ES-I3 (cell line): ENCODE measurements around the gene KRTAP12-1.
"Not testable (repeated sequence)": the region's sequence is repeated elsewhere in the genome, so short reads cannot be mapped to it uniquely, and the experiment has no call there.

ENCODE experiments used
- H3K36me3 ChIP-seq: 2 replicates; pipeline ENCODE4 v1.6.1; 2013; ENCODE audit warnings: mild to moderate bottlenecking, low read length, control low read depth, moderate library complexity; ENCODE audit not compliant: insufficient read depth
- H3K4me1 ChIP-seq: 2 replicates; pipeline ENCODE4 v1.6.1; 2013; ENCODE audit warnings: mild to moderate bottlenecking, control low read depth, low read length; ENCODE audit not compliant: insufficient read depth
- H3K9ac ChIP-seq: 2 replicates; pipeline ENCODE4 v1.6.1; 2013; ENCODE audit warnings: low read depth, mild to moderate bottlenecking, low read length, moderate library complexity
- H3K9me3 ChIP-seq: 2 replicates; pipeline ENCODE4 v1.6.1; 2013; ENCODE audit warnings: mild to moderate bottlenecking, low read length, moderate library complexity; ENCODE audit not compliant: control insufficient read depth, insufficient read depth

The KRTAP12-1 gene

DNA sequence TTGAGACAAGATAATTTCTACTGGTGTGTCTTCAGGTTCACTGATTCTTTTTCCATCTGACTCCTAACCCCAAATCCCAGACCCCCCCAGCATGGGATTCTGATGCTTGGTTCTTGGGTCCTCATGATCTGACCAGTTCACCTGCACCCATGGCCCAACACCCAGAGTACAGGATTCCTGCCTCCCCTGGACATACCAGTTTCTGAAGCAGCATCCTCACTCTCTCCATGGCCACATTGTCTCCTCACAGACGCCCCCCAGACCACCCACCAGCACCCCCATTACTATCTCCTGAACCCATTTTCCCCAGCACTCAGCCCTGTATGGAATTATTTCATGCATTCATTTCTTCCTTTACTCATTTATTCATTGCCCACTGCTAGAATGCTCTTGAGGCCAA lies 25.1 kb downstream of the KRTAP12-1 start:
- no peaks in the 10 kb centered on the region for H3K36me3 ChIP-seq
- peaks cover 6% of the 10 kb centered on the region; the same call in 1 of the 2 replicates for H3K4me1 ChIP-seq
- H3K9me3 ChIP-seq, result no peaks in the 10 kb centered on the region
- H3K9ac ChIP-seq, result no peak overlapping the region

DNA sequence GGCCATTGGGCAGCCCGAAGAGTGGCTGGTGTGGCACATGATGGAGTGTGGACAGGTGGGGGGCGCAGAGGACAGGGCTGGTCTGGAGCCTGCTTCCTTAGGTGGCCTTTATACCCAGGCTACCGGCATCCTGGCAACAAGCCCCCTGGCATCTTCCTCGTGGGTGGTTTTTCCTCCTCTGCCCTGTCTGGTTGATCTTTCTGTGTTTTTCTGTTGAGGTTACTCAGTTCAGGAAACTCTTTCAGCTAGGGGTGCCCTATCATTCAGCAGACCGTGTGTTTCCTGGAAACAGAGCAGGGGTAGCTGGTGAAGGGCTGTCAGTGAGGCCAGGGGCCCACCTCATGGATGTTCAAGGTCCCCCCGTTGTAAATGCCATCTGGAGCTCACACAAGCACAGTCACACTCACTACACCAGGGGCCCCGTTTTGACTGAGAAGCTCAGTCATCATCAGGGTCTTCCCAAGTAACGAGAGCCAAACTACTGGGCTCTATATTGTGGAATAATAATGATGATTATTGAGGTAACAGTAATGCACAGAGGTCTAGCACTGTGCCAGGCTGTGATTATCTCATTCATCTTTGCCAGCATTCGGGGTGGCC lies 27.3 kb downstream of the KRTAP12-1 start, which contains the start of gene KRTAP12-4:
Gene KRTAP12-4, minus strand, starts transcription at position 84 of the 600 bp plus-strand sequence. Its CDS starts 45 bp downstream, at position 39.
- Histone ChIP-seq H3K9ac (no peak within 1 kb of the TSS), H3K4me1 (peaks cover 6% of the 10 kb centered on the region; the same call in 1 of the 2 replicates), H3K9me3 (no peaks in the 10 kb centered on the region), H3K36me3 (no peaks in the 10 kb centered on the region)

DNA sequence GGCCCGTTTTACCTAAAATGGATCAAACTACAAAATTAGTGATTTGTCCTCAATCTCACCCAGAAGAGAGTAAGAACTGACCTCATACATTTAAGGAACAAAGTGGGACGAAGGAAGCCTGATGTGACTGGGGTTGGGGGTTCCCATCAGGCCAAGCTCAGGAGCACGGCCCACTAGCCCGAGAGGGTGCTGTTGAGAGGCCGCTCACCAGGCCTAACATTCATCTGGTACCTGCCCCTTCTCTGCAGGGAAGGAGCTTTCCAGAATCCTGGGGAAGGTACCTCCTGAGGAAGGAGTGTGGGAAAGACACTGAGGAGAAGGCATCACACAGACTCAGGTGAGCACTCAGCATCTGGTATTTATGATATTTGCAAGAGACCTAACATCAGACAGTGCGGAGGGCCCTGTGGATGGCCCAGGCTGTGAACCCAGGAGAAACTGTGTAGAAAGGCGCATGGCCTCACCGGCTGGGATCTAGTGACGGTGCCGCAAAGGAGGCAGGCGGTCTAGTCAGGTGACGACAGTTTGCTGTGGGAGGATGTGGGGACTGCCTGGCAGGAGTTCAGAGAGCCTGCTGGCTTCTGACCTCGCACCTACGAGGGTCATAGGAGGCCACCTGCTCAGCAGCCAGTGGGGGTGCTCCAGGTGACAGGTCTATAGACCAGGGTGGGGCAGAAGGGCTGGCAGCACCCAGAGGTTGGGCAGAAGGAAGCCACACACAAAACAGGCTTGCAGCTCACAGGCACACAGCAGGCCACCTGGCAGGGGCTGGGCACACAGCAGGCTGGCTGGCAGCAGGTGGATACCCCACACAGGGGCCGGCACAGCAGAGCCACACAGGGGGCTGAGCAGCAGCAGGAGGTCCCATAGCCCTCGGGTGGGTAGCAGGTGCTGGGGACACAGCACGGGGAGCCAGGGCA lies 28.0 kb downstream of the KRTAP12-1 start:
- Histone ChIP-seq H3K9ac (no peak overlapping the region), H3K4me1 (peaks cover 2% of the 10 kb centered on the region; the same call in 1 of the 2 replicates), H3K36me3 (no peaks in the 10 kb centered on the region), H3K9me3 (no peaks in the 10 kb centered on the region)

DNA sequence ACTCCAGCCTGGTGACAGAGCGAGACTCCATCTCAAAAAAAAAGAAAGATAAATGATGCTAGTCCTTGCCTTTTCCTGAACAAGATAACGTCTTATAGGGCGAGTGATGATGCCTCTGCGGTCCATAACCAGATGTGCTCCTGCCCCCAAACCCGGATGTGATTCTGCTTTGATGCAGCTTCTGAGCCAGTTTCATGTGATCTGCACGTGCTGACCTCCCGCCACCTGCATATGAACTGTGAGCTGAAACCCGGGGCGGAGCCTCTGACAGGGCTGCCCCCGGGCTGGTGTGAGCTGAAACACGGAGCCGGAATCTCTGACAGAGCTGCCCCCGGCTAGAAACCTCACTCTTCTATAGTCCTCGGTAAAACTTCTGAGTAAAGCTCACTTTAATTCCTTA lies 28.8 kb downstream of the KRTAP12-1 start:
- no peak overlapping the region for H3K9ac ChIP-seq
- no peaks in the 10 kb centered on the region for H3K36me3 ChIP-seq
- no peaks in the 10 kb centered on the region for H3K4me1 ChIP-seq
- no peaks in the 10 kb centered on the region for H3K9me3 ChIP-seq

DNA sequence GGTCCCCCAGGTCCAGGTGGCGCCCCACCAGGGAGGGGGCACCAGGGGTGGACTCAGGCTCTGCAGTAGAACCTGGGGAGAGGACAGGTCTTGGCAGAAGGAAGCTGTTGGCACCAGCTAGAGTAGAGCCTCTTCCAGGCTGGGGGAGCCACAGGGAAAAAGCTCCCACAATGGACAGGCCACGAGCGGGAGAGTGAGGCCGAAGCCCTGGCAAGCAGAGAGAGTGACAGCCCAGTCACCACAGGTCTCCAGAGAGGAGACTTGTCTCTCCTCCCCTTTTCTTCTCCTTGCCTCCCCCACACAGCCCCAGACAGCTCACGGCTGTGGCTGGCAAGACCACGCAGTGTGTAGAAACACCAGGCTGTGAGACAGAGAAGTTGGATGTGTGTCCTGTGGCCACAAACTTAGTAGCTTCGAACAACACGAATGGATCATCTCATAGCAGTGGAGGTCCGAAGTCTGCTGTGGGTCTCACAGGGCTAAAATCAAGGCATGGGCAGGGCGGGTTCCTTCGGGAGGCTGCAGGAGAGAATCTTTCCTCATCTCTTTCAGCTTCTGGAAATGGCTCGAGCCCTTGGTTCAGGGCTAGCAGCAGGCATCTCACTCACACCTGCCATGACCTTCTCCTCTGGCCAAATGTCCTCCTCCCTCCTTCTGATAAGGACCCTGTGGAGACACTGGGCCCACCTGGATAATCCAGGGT lies 30.8 kb downstream of the KRTAP12-1 start:
- H3K36me3 ChIP-seq, result no peaks in the 10 kb centered on the region
- H3K9me3 ChIP-seq, result no peaks in the 10 kb centered on the region
- H3K9ac ChIP-seq, result no peak overlapping the region
- no peaks in the 10 kb centered on the region for H3K4me1 ChIP-seq

DNA sequence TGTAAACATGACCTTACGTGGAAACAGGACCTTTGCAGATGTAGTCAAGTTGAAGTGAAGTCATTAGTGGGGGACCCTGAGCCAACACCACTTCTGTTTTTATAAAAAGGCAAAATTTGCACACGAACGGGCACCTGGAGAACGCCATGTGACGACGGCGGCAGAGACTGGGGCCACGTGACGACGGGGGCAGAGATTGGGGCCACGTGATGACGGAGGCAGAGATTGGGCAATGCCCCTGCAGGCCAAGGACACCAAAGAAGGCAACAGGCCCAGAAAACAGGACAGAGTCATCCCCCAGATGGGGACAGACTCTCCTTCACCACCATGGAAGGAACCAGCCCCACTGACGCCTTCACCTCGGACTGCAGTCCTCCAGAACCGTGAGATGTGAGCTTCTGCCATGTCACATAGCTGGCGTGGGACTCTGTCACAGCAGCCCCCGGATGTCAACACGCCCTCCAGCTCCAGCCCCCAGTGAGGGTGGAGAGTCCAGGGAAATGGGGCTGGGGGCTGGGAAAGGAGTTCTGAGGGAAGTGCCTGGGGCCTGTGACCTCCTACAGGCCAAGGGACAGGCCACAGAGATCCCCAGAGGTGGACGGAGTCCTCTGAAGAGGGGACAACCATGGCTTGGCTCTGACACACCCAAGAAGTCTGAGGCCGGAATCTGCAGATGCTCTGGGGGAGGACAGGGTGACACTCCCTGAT lies 31.5 kb downstream of the KRTAP12-1 start:
- H3K9ac ChIP-seq, result no peak overlapping the region
- no peaks in the 10 kb centered on the region for H3K4me1 ChIP-seq
- no peaks in the 10 kb centered on the region for H3K9me3 ChIP-seq
- no peaks in the 10 kb centered on the region for H3K36me3 ChIP-seq

DNA sequence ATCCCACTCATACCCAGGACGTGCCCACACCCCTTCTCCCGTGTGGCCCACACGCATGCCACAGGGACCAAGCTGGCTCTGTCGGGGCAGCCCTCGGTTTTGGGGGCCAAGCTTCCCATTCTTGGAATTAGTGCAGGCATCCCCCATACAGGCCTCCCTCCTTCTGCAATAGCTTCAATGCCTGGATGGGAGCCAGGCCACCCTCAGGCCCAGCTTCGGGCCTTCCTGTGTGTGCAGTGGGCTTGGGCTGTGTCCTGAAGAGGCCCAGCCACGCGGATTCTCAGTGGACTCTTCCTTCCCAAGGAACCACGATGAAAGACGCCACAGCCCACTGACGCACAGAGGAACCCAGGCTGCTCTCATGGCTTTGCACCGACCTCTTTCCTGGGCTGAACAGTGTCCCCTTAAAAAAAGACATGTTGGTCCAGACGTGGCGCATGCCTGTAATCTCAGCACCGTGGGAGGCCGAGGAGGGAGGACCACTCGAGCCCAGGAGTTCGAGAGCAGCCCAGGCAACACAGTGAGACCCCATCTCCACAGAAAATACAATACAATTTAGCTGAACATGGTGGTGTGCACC lies 32.4 kb downstream of the KRTAP12-1 start:
- H3K9ac ChIP-seq, result no peak overlapping the region
- H3K4me1 ChIP-seq, result no peaks in the 10 kb centered on the region
- H3K9me3 ChIP-seq, result peaks cover 4% of the 10 kb centered on the region; the same call in 1 of the 2 replicates
- H3K36me3 ChIP-seq, result no peaks in the 10 kb centered on the region

DNA sequence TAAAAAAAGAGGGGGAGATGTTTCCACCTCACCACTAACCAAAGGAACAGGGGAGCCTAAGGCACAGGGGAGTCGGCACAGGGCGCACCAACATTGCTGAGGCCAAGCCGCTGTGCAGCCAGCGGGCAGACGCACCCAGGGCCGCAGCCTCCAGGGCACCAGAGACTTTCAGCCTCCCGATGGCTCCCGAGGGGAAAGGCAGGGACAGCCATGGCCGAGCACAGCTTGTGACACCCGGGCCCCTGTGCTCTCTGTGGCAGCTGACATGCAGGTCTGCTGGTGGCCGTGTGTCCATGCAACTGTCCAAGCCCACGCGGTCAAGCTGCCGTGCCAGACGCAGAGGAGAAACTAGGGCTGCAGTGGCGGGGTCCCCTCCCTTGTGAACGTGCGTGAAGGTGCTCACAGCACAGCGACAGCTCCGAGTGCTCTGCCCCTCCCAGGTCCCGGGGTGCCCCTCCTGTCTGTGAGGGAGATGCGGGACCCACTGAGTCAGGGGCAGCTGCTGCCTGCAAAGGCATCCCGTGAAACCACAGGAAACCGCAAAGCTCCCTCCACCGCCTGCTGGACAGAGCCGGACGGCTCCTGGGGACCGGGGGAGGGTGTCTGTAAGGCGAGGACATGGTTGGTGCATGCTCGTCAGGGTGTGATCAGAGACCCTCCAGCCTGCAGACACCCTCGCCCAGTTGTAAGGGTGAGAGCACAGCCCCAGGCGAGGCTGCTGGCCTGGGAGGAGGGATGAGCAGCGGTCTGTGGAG lies 33.2 kb downstream of the KRTAP12-1 start:
- no peak overlapping the region for H3K9ac ChIP-seq
- H3K9me3 ChIP-seq, result peaks cover 8% of the 10 kb centered on the region
- no peaks in the 10 kb centered on the region for H3K4me1 ChIP-seq
- H3K36me3 ChIP-seq, result no peaks in the 10 kb centered on the region

DNA sequence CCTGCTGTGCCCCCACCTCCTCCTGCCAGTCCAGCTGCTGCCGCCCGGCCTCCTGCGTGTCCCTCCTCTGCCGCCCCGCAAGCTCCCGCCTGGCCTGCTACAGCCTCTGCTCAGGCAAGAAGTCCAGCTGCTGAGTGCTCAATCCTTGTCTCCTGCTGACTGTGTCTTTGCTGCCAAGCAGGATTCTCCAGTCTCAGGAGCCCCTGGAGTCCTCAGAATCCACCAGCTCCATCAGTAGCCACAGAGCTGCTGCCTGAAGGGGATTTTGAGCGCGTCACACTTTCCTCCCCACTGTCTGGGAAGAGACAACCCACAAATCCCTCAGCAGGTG lies 34.8 kb downstream of the KRTAP12-1 start:
- no peak overlapping the region for H3K9ac ChIP-seq
- H3K36me3 ChIP-seq, result no peaks in the 10 kb centered on the region
- H3K4me1 ChIP-seq, result no peaks in the 10 kb centered on the region
- H3K9me3 ChIP-seq, result peaks cover 8% of the 10 kb centered on the region

DNA sequence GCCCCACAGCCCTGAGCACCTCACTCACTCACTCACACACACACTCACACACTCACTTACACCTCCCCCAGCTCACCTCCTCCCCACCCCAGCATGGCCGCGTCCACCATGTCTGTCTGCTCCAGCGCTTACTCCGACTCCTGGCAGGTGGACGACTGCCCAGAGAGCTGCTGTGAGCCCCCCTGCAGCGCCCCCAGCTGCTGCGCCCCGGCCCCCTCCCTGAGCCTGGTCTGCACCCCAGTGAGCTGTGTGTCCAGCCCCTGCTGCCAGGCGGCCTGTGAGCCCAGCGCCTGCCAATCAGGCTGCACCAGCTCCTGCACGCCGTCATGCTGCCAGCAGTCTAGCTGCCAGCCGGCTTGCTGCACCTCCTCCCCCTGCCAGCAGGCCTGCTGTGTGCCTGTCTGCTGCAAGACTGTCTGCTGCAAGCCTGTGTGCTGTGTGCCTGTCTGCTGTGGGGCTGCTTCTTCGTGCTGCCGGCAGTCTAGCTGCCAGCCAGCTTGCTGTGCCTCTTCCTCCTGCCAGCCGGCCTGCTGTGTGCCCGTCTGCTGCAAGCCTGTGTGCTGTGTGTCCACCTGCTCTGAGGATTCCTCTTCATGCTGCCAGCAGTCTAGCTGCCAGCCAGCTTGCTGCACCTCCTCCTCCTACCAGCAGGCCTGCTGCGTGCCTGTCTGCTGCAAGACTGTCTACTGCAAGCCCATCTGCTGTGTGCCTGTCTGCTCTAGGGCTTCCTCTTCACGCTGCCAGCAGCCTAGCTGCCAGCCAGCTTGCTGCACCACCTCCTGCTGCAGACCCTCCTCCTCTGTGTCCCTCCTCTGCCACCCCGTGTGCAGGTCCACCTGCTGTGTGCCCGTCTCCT lies 35.4 kb downstream of the KRTAP12-1 start, which contains the start of gene KRTAP10-11:
Gene KRTAP10-11, plus strand, starts transcription at position 49 of the 856 bp plus-strand sequence. Its CDS starts 45 bp downstream, at position 94.
- H3K9ac ChIP-seq, H3K9me3 ChIP-seq, H3K36me3 ChIP-seq, H3K4me1 ChIP-seq: not testable (repeated sequence)

DNA sequence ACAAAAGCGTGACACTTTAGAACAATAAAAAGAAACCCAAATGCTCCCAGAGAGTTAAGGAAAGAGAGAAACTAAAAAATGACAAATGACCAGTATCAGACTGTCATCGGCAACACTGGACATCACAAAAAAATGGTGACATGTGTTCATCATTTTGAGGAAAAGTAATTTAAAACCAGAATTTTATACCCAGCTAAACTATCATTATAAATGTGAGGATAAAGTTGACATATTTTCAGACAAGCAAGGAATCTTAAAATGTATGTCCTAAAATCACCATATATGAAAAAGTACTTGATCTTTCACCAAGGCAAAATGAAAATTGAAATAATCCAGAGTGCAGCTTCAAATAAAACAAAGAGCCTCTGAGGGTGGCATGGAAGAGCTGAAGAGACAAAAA lies 37.1 kb downstream of the KRTAP12-1 start:
- Histone ChIP-seq H3K4me1 (no peaks in the 10 kb centered on the region), H3K9me3 (peaks cover 18% of the 10 kb centered on the region), H3K9ac (no peak overlapping the region), H3K36me3 (no peaks in the 10 kb centered on the region)

DNA sequence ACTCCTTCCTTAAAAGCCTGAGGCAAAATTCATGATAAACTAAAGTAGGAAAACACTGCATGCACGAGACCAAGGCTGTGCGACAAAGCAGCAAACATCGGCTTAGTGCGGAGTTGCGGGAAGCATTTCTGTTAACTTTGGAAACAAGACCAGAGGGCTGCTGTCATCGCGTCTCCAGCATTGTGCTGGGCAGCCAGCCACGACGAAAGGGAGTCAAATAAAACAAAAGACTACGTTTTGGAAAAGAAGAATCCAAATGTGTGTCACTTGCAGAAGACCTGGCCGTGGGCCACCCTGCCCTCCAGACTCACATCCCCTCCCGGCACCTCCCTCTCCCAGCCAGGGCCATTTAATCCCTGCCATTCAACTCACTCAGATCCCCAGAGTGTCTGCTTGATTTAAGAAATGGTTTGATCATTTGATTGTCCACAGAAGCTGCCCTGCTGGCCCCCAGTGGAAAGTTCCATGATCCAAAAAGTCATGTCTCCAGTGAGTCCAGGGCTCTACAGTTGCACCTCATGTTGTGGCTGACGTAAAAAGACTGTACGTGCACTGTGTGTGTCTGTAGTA lies 38.1 kb downstream of the KRTAP12-1 start:
- no peaks in the 10 kb centered on the region for H3K4me1 ChIP-seq
- H3K9ac ChIP-seq, result no peak overlapping the region
- H3K9me3 ChIP-seq, result peaks cover 18% of the 10 kb centered on the region
- H3K36me3 ChIP-seq, result no peaks in the 10 kb centered on the region
